ENCODE results near the gene OR52J3.

OR52J3 gene

DNA sequence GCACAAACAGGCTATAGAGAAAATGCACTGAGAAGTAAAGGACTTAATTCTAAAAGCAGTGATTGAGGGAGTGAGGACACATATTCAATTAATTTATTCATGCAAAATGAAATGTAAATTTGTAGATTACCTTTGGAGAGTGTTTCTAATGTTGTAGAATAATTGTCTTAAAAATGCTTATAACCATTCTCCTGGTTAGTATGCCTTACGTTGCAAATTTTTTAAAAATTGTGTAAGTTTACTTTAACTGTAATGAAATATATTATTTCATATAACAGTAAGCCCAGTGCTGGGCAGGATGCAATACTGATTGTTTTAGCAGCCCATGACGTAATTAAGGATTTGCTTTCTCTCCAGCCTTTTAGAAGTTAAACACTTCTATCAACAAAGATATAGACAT is 49.7 kb downstream of the OR52J3 start:
- DNase-seq (ENCODE audit: low read depth) = no peak

All from HS-5 (cell line).